SK-N-SH treated with all-trans-retinoic acid at 6 μM for 48 hours (cell line): ENCODE data around the gene TBC1D9.

ENCODE experiments used
- CSDC2 ChIP-seq: fragments of 250-450 bp; sonication (Bioruptor Pico); IDR thresholded peaks from 2 replicates; pipeline ENCODE4 v1.5.0; 2020; ENCODE audit warnings: mild to moderate bottlenecking, moderate library complexity
- ESRRG ChIP-seq: fragments of 250-450 bp; sonication (Bioruptor Pico); IDR thresholded peaks from 2 replicates; pipeline ENCODE4 v1.6.1; 2021; ENCODE audit warnings: mild to moderate bottlenecking
- PATZ1 ChIP-seq: fragments of 250-450 bp; sonication (Bioruptor Pico); IDR thresholded peaks from 2 replicates; pipeline ENCODE4 v1.8.0; 2020; ENCODE audit warnings: mild to moderate bottlenecking, moderate library complexity, borderline replicate concordance
- TOX ChIP-seq: fragments of 250-450 bp; sonication (Bioruptor Pico); IDR thresholded peaks from 2 replicates; pipeline ENCODE4 v1.8.0; 2021; ENCODE audit warnings: mild to moderate bottlenecking, moderate library complexity, borderline replicate concordance
- ZNF565 ChIP-seq: fragments of 450-650 bp; formaldehyde crosslinking; conservative IDR thresholded peaks from 2 replicates; pipeline ENCODE4 v1.5.0; 2020; ENCODE audit warnings: low read depth, mild to moderate bottlenecking, moderate library complexity
- ZNF70 ChIP-seq: fragments of 450-650 bp; formaldehyde crosslinking; IDR thresholded peaks from 2 replicates; pipeline ENCODE4 v1.5.0; 2020; ENCODE audit warnings: mild to moderate bottlenecking, moderate library complexity
- TF ChIP-seq, protein P1 (sequence below): fragments of 250-450 bp; sonication (Bioruptor Pico); IDR thresholded peaks from 2 replicates; pipeline ENCODE4 v1.5.1; 2020; ENCODE audit warnings: low read depth, mild to moderate bottlenecking, moderate library complexity

DNA sequence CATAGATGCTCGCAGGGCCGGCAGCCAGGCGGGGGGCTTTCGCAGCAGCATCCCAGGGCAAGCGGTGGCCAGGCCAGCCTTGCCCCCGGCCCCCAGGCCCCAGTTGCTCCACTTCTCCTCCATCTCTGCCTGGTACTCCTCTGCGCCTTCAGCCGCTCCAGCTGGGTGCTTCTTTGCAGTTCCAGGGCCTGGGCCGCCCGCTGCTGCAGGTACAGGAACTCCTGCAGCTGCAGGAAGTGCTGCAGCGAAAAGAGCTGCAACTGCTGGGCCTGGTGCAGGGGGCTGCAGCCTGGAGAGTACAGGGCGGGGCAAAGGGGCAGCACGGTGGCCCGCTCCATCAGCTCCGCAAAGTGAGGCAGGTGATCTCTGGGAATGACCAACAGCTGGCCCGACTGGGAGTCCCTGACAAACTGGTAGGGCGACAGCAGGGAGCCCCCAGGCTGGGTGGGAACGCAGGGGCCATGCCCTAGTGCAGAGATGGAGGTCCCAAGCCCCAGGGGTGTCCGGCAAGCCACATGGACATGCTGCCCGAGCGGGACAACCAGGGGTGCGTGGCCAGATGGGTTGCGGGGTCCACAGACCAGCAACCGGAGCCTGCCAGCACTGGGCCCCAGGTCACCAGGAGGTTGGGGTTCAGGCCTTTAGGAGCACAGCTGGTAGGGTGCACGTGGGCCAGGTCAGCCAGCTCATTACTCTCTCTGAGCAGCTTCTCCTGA, 111.6 kb downstream of the TBC1D9 start:
- TF ChIP-seq CSDC2 (CRISPR knock-in tag), result no peak
- TF ChIP-seq, protein P1, sequence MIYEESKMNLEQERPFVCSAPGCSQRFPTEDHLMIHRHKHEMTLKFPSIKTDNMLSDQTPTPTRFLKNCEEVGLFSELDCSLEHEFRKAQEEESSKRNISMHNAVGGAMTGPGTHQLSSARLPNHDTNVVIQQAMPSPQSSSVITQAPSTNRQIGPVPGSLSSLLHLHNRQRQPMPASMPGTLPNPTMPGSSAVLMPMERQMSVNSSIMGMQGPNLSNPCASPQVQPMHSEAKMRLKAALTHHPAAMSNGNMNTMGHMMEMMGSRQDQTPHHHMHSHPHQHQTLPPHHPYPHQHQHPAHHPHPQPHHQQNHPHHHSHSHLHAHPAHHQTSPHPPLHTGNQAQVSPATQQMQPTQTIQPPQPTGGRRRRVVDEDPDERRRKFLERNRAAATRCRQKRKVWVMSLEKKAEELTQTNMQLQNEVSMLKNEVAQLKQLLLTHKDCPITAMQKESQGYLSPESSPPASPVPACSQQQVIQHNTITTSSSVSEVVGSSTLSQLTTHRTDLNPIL, result no peak
- no peak for TF ChIP-seq TOX (CRISPR knock-in tag)
- no peak for TF ChIP-seq ZNF565 (CRISPR knock-in tag)
- no peak for TF ChIP-seq ESRRG
- TF ChIP-seq PATZ1, result no peak
- TF ChIP-seq ZNF70 (CRISPR knock-in tag), result no peak
